Measurements from ENCODE around the gene TRPM8.

The TRPM8 gene

DNA sequence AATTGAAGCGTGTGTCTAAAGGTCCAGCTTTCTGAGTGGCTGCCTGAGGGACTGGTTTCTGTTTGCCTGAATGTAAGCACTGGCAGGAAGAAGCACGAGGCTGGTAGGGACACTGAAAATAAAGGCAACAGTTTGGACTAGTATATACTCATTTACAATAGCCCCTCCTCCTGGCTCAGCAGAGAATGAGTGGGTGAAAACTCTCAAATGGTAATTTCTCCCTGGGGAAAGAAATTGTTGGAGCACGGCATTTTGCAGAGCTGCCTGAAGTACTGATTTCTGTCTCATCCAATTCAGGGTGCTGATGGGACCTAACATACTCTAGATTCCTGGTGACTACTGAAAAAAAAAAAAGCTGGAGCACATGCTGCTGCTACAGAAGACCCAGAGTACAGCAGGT, 116.0 kb downstream of the TRPM8 start:
- Histone ChIP-seq H3K27me3 (ENCODE audit: insufficient read depth, low read length, poor library complexity) (peaks cover 5% of the 10 kb centered on the region), H3K4me1 (ENCODE audit: insufficient read depth, low read length) (no peaks in the 10 kb centered on the region), H3K9ac (ENCODE audit: low read depth, low read length) (no peak overlapping the region), H3K4me3 (ENCODE audit: low read depth in 1 of 2, low read length in 2 of 2) (no peak overlapping the region), H3K79me2 (ENCODE audit: insufficient read depth, low read length) (no peaks in the 10 kb centered on the region), H3K4me2 (ENCODE audit: insufficient read depth, low read length) (no peak overlapping the region), H3K36me3 (ENCODE audit: insufficient read depth, low read length) (no peaks in the 10 kb centered on the region), H3K9me3 (ENCODE audit: insufficient read depth, low read length, severe bottlenecking) (peaks cover 12% of the 10 kb centered on the region), H2AFZ (ENCODE audit: low read depth, low read length) (no peak overlapping the region), H4K20me1 (ENCODE audit: insufficient read depth, low read length) (no peaks in the 10 kb centered on the region), H3K27ac (ENCODE audit: low read length) (no peak overlapping the region)
- ATAC-seq (ENCODE audit: insufficient read depth, low read depth): no peak
- no peak for DNase-seq
- TF ChIP-seq, protein P1, sequence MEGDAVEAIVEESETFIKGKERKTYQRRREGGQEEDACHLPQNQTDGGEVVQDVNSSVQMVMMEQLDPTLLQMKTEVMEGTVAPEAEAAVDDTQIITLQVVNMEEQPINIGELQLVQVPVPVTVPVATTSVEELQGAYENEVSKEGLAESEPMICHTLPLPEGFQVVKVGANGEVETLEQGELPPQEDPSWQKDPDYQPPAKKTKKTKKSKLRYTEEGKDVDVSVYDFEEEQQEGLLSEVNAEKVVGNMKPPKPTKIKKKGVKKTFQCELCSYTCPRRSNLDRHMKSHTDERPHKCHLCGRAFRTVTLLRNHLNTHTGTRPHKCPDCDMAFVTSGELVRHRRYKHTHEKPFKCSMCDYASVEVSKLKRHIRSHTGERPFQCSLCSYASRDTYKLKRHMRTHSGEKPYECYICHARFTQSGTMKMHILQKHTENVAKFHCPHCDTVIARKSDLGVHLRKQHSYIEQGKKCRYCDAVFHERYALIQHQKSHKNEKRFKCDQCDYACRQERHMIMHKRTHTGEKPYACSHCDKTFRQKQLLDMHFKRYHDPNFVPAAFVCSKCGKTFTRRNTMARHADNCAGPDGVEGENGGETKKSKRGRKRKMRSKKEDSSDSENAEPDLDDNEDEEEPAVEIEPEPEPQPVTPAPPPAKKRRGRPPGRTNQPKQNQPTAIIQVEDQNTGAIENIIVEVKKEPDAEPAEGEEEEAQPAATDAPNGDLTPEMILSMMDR (IDR thresholded peaks at IDR 0.05; ENCODE audit: borderline replicate concordance, extremely low read depth, low read length, poor library complexity, severe bottlenecking): no peak
- TF ChIP-seq EZH2 (IDR thresholded peaks at IDR 0.05; ENCODE audit: borderline replicate concordance, low read depth, low read length, severe bottlenecking): no peak

DNA sequence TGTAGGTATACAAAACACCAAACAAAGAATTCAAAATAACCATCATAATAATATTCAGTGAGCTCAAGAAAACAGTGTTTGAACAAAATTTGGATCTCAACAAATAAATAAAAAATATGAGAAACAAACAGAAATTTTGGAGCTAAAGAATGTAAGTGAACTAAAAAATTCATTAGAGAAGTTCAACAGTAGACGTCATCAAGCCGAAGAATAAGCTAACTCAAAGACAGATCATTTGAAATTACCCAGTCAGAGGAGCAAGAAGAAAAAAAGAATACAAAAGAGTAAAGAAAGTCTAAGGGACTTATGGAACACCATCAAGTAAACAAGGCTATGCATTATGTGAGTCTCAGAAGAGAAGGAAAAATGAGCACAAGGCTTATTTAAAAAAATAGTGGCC, 116.7 kb downstream of the TRPM8 start:
- no peak for TF ChIP-seq EZH2 (IDR thresholded peaks at IDR 0.05; ENCODE audit: borderline replicate concordance, low read depth, low read length, severe bottlenecking)
- TF ChIP-seq, protein P1 (IDR thresholded peaks at IDR 0.05; ENCODE audit: borderline replicate concordance, extremely low read depth, low read length, poor library complexity, severe bottlenecking): no peak
- Histone ChIP-seq H3K36me3 (ENCODE audit: insufficient read depth, low read length) (no peaks in the 10 kb centered on the region), H3K27me3 (ENCODE audit: insufficient read depth, low read length, poor library complexity) (peaks cover 5% of the 10 kb centered on the region), H3K4me2 (ENCODE audit: insufficient read depth, low read length) (no peak overlapping the region), H3K4me1 (ENCODE audit: insufficient read depth, low read length) (no peaks in the 10 kb centered on the region), H3K9ac (ENCODE audit: low read depth, low read length) (no peak overlapping the region), H4K20me1 (ENCODE audit: insufficient read depth, low read length) (no peaks in the 10 kb centered on the region), H3K79me2 (ENCODE audit: insufficient read depth, low read length) (no peaks in the 10 kb centered on the region), H3K9me3 (ENCODE audit: insufficient read depth, low read length, severe bottlenecking) (peaks cover 12% of the 10 kb centered on the region), H3K27ac (ENCODE audit: low read length) (no peak overlapping the region), H3K4me3 (ENCODE audit: low read depth in 1 of 2, low read length in 2 of 2) (no peak overlapping the region), H2AFZ (ENCODE audit: low read depth, low read length) (no peak overlapping the region)
- ATAC-seq (ENCODE audit: insufficient read depth, low read depth): no peak
- DNase-seq: no peak

DNA sequence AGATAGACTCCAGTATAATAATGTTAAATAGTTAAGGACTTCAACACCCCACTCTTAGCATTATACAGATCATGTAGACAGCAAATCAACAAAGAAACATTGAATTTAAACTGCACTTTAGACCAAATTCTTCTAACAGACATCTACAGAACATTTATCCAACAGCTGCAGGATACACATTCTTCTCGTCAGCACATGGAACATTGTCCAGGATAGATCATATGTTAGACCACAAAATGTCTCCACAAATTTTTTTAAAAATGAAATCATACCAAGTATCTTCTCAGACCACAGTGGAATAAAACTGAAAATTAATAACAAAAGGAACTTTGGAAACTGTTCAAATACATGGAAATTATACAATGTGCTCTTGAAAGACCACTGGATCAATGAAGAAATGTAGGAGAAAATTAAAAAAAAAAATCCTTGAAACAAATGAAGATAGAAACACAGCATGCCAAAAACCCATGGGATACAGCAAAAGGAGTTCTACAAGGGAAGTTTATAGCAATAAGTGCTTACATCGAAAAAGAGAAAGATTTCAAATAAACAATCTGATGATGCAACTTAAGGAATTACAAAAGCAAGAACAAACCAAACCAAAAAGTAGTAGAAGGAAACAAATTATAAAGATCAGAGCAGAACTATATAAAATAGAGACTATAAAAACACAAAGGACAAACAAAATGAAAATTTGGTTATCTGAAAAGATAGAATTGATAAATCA, 121.1 kb downstream of the TRPM8 start:
- no peak overlapping the region for H3K9ac ChIP-seq (ENCODE audit: low read depth, low read length)
- H3K4me1 ChIP-seq (ENCODE audit: insufficient read depth, low read length): no peaks in the 10 kb centered on the region
- H3K9me3 ChIP-seq (ENCODE audit: insufficient read depth, low read length, severe bottlenecking): peaks cover 11% of the 10 kb centered on the region
- H3K27ac ChIP-seq (ENCODE audit: low read length): no peak overlapping the region
- H3K79me2 ChIP-seq (ENCODE audit: insufficient read depth, low read length): no peaks in the 10 kb centered on the region
- DNase-seq (no peak), ATAC-seq (ENCODE audit: insufficient read depth, low read depth) (no peak)
- no peak overlapping the region for H3K4me3 ChIP-seq (ENCODE audit: low read depth in 1 of 2, low read length in 2 of 2)
- H3K27me3 ChIP-seq (ENCODE audit: insufficient read depth, low read length, poor library complexity): no peaks in the 10 kb centered on the region
- H4K20me1 ChIP-seq (ENCODE audit: insufficient read depth, low read length): no peaks in the 10 kb centered on the region
- no peak for TF ChIP-seq EZH2 (IDR thresholded peaks at IDR 0.05; ENCODE audit: borderline replicate concordance, low read depth, low read length, severe bottlenecking)
- TF ChIP-seq, protein P1 (IDR thresholded peaks at IDR 0.05; ENCODE audit: borderline replicate concordance, extremely low read depth, low read length, poor library complexity, severe bottlenecking): no peak
- no peak overlapping the region for H2AFZ ChIP-seq (ENCODE audit: low read depth, low read length)
- no peaks in the 10 kb centered on the region for H3K36me3 ChIP-seq (ENCODE audit: insufficient read depth, low read length)
- no peak overlapping the region for H3K4me2 ChIP-seq (ENCODE audit: insufficient read depth, low read length)

All from DND-41 (cell line).